ENCODE results near the gene AIF1L. TPM values are rescaled to one million over a fixed set of nuclear protein-coding genes. Genes with fewer than 3 reads are reported as not detected.

The AIF1L gene
- total RNA-seq, 2 experiments from 2014 or later, result not detected

DNA sequence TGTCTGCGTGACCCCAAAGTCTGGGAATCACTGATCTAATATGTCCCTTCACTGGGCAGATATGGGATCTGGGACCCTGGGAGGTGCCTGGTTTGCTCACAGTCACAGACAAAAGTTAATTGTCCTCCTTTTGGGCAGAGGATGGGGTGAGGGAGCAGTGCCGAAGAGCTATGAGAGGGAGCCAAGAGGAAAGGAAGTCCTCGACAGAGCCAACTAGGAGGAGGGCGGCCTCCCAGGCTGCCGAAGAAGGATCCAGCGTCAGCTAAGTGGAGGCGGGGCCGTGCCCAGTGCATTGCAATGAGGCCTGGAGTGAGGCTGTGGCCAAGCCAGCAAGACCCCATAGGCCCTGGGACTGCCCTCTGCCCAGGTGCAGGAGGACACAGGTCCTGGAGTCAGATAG is 11.4 kb downstream of the AIF1L start:
- no peak overlapping the region for H3K4me3 ChIP-seq (ENCODE audit: low read depth, low read length, poor library complexity, severe bottlenecking)
- CTCF ChIA-PET (ENCODE audit: unreplicated experiment), result no interaction called here
- no peaks in the 10 kb centered on the region for H3K4me1 ChIP-seq (ENCODE audit: insufficient read depth, low read length, poor library complexity, severe bottlenecking)
- POLR2A ChIA-PET, result no interaction called here
- no TSS peak for BruUV-seq (replicated peaks)
- H3K27ac ChIP-seq (ENCODE audit: low read depth, low read length, poor library complexity, severe bottlenecking), result no peak overlapping the region
- no peak for DNase-seq (ENCODE audit: low spot score)
- H2AFZ ChIP-seq (ENCODE audit: low read length), result no peak overlapping the region
- intact Hi-C loops (cut with micrococcal nuclease; ENCODE audit: unreplicated experiment), result no loop called here
- no peaks in the 10 kb centered on the region for H3K36me3 ChIP-seq (ENCODE audit: insufficient read depth, low read length)
- H3K9me2 ChIP-seq (ENCODE audit: insufficient read depth, low read length), result no peaks in the 10 kb centered on the region
- TF ChIP-seq, protein P1, sequence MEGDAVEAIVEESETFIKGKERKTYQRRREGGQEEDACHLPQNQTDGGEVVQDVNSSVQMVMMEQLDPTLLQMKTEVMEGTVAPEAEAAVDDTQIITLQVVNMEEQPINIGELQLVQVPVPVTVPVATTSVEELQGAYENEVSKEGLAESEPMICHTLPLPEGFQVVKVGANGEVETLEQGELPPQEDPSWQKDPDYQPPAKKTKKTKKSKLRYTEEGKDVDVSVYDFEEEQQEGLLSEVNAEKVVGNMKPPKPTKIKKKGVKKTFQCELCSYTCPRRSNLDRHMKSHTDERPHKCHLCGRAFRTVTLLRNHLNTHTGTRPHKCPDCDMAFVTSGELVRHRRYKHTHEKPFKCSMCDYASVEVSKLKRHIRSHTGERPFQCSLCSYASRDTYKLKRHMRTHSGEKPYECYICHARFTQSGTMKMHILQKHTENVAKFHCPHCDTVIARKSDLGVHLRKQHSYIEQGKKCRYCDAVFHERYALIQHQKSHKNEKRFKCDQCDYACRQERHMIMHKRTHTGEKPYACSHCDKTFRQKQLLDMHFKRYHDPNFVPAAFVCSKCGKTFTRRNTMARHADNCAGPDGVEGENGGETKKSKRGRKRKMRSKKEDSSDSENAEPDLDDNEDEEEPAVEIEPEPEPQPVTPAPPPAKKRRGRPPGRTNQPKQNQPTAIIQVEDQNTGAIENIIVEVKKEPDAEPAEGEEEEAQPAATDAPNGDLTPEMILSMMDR (conservative IDR thresholded peaks at IDR 0.05; ENCODE audit: low read length), result no peak
- no peak for TF ChIP-seq EZH2phosphoT487 (IDR thresholded peaks at IDR 0.05; ENCODE audit: borderline replicate concordance, low read depth, low read length)
- H3K4me2 ChIP-seq (ENCODE audit: low read length), result no peak overlapping the region
- H3K9me3 ChIP-seq (ENCODE audit: low read length), result no peaks in the 10 kb centered on the region
- H4K20me1 ChIP-seq (ENCODE audit: insufficient read depth, low read length), result no peaks in the 10 kb centered on the region
- H3K79me2 ChIP-seq (ENCODE audit: insufficient read depth, low read depth, low read length), result no peaks in the 10 kb centered on the region

DNA sequence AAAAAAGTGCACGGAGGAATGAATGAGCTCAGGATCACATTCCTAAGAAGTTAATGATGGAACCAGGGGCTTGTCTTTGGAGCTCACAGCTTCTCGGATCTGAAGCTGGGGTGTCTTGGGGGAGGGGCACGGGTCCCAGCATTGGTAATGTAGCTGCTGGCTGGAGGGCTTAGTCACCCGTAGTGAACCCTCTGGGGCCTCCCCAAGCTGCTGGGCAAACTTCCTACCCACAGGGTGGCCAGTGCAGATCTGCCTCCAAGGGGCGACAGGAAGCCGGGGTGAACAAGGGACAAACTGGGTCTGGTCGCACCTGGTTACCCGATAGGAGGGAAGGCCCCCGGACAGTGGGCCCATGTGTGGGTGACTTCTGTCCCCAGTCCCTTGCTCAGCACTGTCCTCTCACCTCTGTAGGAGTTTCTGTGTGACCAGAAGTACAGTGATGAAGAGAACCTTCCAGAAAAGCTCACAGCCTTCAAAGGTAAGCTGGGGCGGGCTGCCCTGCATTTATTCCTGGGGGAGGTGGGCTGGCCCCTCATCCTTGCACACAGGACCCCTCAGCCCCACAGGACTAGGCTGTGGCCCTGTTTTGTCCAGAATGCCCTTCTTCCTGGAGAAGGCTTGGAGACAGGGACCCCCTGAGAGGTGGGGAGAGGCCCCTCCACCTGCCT is 15.0 kb downstream of the AIF1L start:
- Histone ChIP-seq H2AFZ (ENCODE audit: low read length) (no peak overlapping the region), H3K4me1 (ENCODE audit: insufficient read depth, low read length, poor library complexity, severe bottlenecking) (no peaks in the 10 kb centered on the region), H4K20me1 (ENCODE audit: insufficient read depth, low read length) (no peaks in the 10 kb centered on the region), H3K4me3 (ENCODE audit: low read depth, low read length, poor library complexity, severe bottlenecking) (no peak overlapping the region), H3K79me2 (ENCODE audit: insufficient read depth, low read depth, low read length) (no peaks in the 10 kb centered on the region), H3K9me3 (ENCODE audit: low read length) (no peaks in the 10 kb centered on the region), H3K4me2 (ENCODE audit: low read length) (no peak overlapping the region), H3K27ac (ENCODE audit: low read depth, low read length, poor library complexity, severe bottlenecking) (no peak overlapping the region), H3K9me2 (ENCODE audit: insufficient read depth, low read length) (no peaks in the 10 kb centered on the region), H3K36me3 (ENCODE audit: insufficient read depth, low read length) (no peaks in the 10 kb centered on the region)
- ChIA-PET POLR2A (interaction anchor here (0.6 to 0.7 kb wide), 3 partner anchors 10 to 224 kb away, joined by 4 to 7 read pairs (median 5); no protein-coding TSS in a partner anchor), CTCF (ENCODE audit: unreplicated experiment) (no interaction called here)
- intact Hi-C loops (cut with micrococcal nuclease; ENCODE audit: unreplicated experiment), result no loop called here
- no peak for TF ChIP-seq EZH2phosphoT487 (IDR thresholded peaks at IDR 0.05; ENCODE audit: borderline replicate concordance, low read depth, low read length)
- TF ChIP-seq, protein P1 (conservative IDR thresholded peaks at IDR 0.05; ENCODE audit: low read length), result no peak
- BruUV-seq (replicated peaks), result no TSS peak
- DNase-seq (ENCODE audit: low spot score), result no peak

DNA sequence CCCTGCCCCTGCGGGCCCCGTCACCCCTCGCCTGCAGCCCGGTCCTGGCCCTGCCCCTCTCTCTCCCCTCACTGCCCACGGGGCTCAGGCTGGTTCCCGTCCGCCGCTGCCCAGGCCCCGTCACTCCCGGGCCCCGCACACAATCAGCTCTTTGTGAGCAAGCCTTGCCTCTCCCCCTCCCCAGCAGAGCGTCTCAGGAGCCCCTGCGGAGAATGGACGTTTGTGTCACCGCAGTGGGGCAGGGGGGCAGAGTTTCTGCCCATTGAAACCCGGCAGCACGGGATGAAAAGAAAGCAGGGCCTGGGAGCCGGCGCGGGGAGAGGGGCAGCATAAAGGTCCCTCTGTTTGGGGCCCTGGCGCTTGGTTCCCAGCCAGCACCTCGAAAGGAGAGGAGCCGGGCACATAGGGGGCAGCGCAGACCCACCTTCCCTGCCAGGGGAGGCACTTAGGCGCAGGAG is 15.6 kb downstream of the AIF1L start:
- H3K9me3 ChIP-seq (ENCODE audit: low read length), result no peaks in the 10 kb centered on the region
- H2AFZ ChIP-seq (ENCODE audit: low read length), result no peak overlapping the region
- no peaks in the 10 kb centered on the region for H3K36me3 ChIP-seq (ENCODE audit: insufficient read depth, low read length)
- no peaks in the 10 kb centered on the region for H3K9me2 ChIP-seq (ENCODE audit: insufficient read depth, low read length)
- no peaks in the 10 kb centered on the region for H3K79me2 ChIP-seq (ENCODE audit: insufficient read depth, low read depth, low read length)
- no peak overlapping the region for H3K4me2 ChIP-seq (ENCODE audit: low read length)
- TF ChIP-seq, protein P1 (conservative IDR thresholded peaks at IDR 0.05; ENCODE audit: low read length), result no peak
- no peak for TF ChIP-seq EZH2phosphoT487 (IDR thresholded peaks at IDR 0.05; ENCODE audit: borderline replicate concordance, low read depth, low read length)
- ChIA-PET CTCF (ENCODE audit: unreplicated experiment) (no interaction called here), POLR2A (no interaction called here)
- H3K4me3 ChIP-seq (ENCODE audit: low read depth, low read length, poor library complexity, severe bottlenecking), result no peak overlapping the region
- H3K4me1 ChIP-seq (ENCODE audit: insufficient read depth, low read length, poor library complexity, severe bottlenecking), result no peaks in the 10 kb centered on the region
- intact Hi-C loops (cut with micrococcal nuclease; ENCODE audit: unreplicated experiment), result no loop called here
- BruUV-seq (replicated peaks), result no TSS peak
- DNase-seq (ENCODE audit: low spot score), result no peak
- H3K27ac ChIP-seq (ENCODE audit: low read depth, low read length, poor library complexity, severe bottlenecking), result no peak overlapping the region
- H4K20me1 ChIP-seq (ENCODE audit: insufficient read depth, low read length), result no peaks in the 10 kb centered on the region

Measured in OCI-LY7 (cell line).